ENCODE results near the gene FNDC4. TPM values are rescaled to one million over a fixed set of nuclear protein-coding genes. Genes with fewer than 3 reads are reported as not detected.

The FNDC4 gene
- total RNA-seq, 2 donors from 2014 or later, result 11.6 to 14.6 TPM

GRCh38 chr2:27506587-27506986, 11.6 kb upstream of the FNDC4 start:
- H3K4me1 ChIP-seq (ENCODE audit: control insufficient read depth, insufficient read depth, low read length), result no peaks in the 10 kb centered on the region
- Mint-ChIP-seq H3K4me3 (no peak overlapping the region), H3K4me1 (no peaks in the 10 kb centered on the region), H3K36me3 (ENCODE audit: low read depth) (no peaks in the 10 kb centered on the region), H3K27ac (no peak overlapping the region), H3K27me3 (ENCODE audit: insufficient read depth) (peaks cover 23% of the 10 kb centered on the region), H3K9me3 (no peaks in the 10 kb centered on the region)
- H3K36me3 ChIP-seq (ENCODE audit: control insufficient read depth, insufficient read depth, low read length), result no peaks in the 10 kb centered on the region
- no peak overlapping the region for H3K4me3 ChIP-seq (ENCODE audit: low read length)
- no peak for TF ChIP-seq CTCF (conservative IDR thresholded peaks at IDR 0.05)
- no peak overlapping the region for H3K27ac ChIP-seq (ENCODE audit: low read depth, low read length)
- H3K9ac ChIP-seq (ENCODE audit: extremely low read depth, low read length, poor library complexity, severe bottlenecking), result no peak overlapping the region
- H3K27me3 ChIP-seq (ENCODE audit: control insufficient read depth, insufficient read depth, low read length, poor library complexity, severe bottlenecking), result peaks cover 59% of the 10 kb centered on the region
- no peak for DNase-seq
- 86 to 98% methylated on average over 5 to 6 of the region's 6 CpGs for WGBS, 2 experiments (ENCODE audit: insufficient coverage in 1 of 2, insufficient read length in 1 of 2)
- no peaks in the 10 kb centered on the region for H3K9me3 ChIP-seq (ENCODE audit: control insufficient read depth, low read length)

- peaks cover 31% of the 10 kb centered on the region for H3K27me3 Mint-ChIP-seq (ENCODE audit: insufficient read depth)
- TF ChIP-seq CTCF (conservative IDR thresholded peaks at IDR 0.05), result no peak
These were observed 7.1 kb upstream of the FNDC4 start for GRCh38 chr2:27502142-27502541.

GRCh38 chr2:27501042-27501441, 6.0 kb upstream of the FNDC4 start:
- TF ChIP-seq CTCF (conservative IDR thresholded peaks at IDR 0.05), result no peak
- H3K4me1 Mint-ChIP-seq, result peaks cover 23% of the 10 kb centered on the region
- H3K4me1 ChIP-seq (ENCODE audit: control insufficient read depth, insufficient read depth, low read length), result peaks cover 6% of the 10 kb centered on the region
- no peak overlapping the region for H3K27ac ChIP-seq (ENCODE audit: low read depth, low read length)
- no peaks in the 10 kb centered on the region for H3K9me3 Mint-ChIP-seq
- H3K4me3 ChIP-seq (ENCODE audit: low read length), result no peak overlapping the region
- H3K27me3 ChIP-seq (ENCODE audit: control insufficient read depth, insufficient read depth, low read length, poor library complexity, severe bottlenecking), result peaks cover 79% of the 10 kb centered on the region
- no peak overlapping the region for H3K9ac ChIP-seq (ENCODE audit: extremely low read depth, low read length, poor library complexity, severe bottlenecking)
- no peak for DNase-seq
- H3K36me3 Mint-ChIP-seq (ENCODE audit: low read depth), result no peaks in the 10 kb centered on the region
- no peaks in the 10 kb centered on the region for H3K9me3 ChIP-seq (ENCODE audit: control insufficient read depth, low read length)
- no peak overlapping the region for H3K4me3 Mint-ChIP-seq
- H3K27ac Mint-ChIP-seq, result no peak overlapping the region
- no peaks in the 10 kb centered on the region for H3K36me3 ChIP-seq (ENCODE audit: control insufficient read depth, insufficient read depth, low read length)
- H3K27me3 Mint-ChIP-seq (ENCODE audit: insufficient read depth), result peaks cover 32% of the 10 kb centered on the region

More at GRCh38 chr2:27502142-27502541, 7.1 kb upstream of the FNDC4 start:
- no peak overlapping the region for H3K9ac ChIP-seq (ENCODE audit: extremely low read depth, low read length, poor library complexity, severe bottlenecking)
- no peak for DNase-seq
- H3K27me3 ChIP-seq (ENCODE audit: control insufficient read depth, insufficient read depth, low read length, poor library complexity, severe bottlenecking), result peaks cover 79% of the 10 kb centered on the region
- H3K4me3 Mint-ChIP-seq, result no peak overlapping the region
- no peaks in the 10 kb centered on the region for H3K36me3 Mint-ChIP-seq (ENCODE audit: low read depth)
- no peak overlapping the region for H3K27ac ChIP-seq (ENCODE audit: low read depth, low read length)
- no peaks in the 10 kb centered on the region for H3K9me3 ChIP-seq (ENCODE audit: control insufficient read depth, low read length)
- no peaks in the 10 kb centered on the region for H3K9me3 Mint-ChIP-seq
- no peaks in the 10 kb centered on the region for H3K36me3 ChIP-seq (ENCODE audit: control insufficient read depth, insufficient read depth, low read length)
- H3K4me1 Mint-ChIP-seq, result peaks cover 12% of the 10 kb centered on the region
- H3K27ac Mint-ChIP-seq, result no peak overlapping the region
- H3K4me1 ChIP-seq (ENCODE audit: control insufficient read depth, insufficient read depth, low read length), result peaks cover 2% of the 10 kb centered on the region
- no peak overlapping the region for H3K4me3 ChIP-seq (ENCODE audit: low read length)
- WGBS, 2 experiments (ENCODE audit: insufficient coverage in 1 of 2, insufficient read length in 1 of 2), result 83 to 93% methylated on average over 3 to 4 of the region's 4 CpGs
